ENCODE data around the gene ASB15.

The ASB15 gene

DNA sequence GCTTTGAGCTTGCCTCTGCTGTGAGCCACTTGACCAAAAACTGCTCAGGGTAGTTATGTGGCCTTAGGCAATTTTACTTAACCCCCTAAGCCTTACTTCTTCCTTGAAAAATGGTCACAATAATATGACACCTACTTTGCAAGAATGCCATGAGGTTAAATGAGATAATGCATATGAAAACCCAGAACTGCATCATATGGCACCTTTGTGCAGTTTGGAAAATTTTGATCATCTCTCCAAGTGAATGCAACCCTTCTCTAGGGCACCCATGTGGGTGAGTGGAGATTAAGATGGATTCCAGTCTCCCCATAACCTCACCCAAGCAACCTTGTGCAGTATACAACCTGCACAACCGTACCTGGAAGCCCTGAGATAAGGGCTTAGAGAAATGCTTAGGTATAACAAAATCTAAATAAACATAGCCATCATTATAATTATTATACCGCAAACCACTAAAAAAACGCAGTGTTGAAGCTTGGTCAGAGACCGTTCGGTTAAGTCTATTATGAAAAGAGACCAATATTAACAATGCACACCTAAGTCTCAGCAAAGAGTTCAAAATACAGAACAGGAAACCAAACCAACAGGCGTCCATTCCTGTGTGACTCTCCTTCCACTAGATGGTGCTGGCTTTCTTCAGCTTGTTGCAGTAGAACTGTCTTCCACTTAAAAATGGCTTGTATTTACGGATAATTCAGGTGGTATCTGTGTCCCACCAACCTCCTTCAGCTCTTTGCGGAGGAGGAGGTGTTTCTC, 21.0 kb upstream of the ASB15 start:
- H2AFZ ChIP-seq (ENCODE audit: low read depth, low read length) = no peak overlapping the region

GRCh38 chr7:123581162-123581459, 20.5 kb upstream of the ASB15 start:
- Histone ChIP-seq H3K36me3 (ENCODE audit: control insufficient read depth in 1 of 2, insufficient read depth in 2 of 2, low read depth in 1 of 2, low read length in 2 of 2) (no peaks in the 10 kb centered on the region), H3K18ac (ENCODE audit: low read depth in 1 of 2, low read length in 2 of 2) (no peak overlapping the region), H3K4me3 (ENCODE audit: insufficient read depth in 1 of 2, low read depth in 1 of 2, low read length in 2 of 2) (no peak overlapping the region), H3K9ac (ENCODE audit: low read length) (no peak overlapping the region), H2BK15ac (ENCODE audit: low read depth, poor library complexity, severe bottlenecking) (no peak overlapping the region), H3K23ac (ENCODE audit: low read length in 2 of 2) (no peak overlapping the region), H2AFZ (ENCODE audit: low read depth, low read length) (no peak overlapping the region), H3K4me2 (ENCODE audit: low read length, poor library complexity, severe bottlenecking) (no peak overlapping the region), H3K27me3 (ENCODE audit: control insufficient read depth in 1 of 2, insufficient read depth in 1 of 2, low read length in 2 of 2) (no peaks in the 10 kb centered on the region), H3K9me3 (ENCODE audit: control insufficient read depth, low read length) (no peaks in the 10 kb centered on the region), H3K4me1 (ENCODE audit: control insufficient read depth, insufficient read depth, low read depth, low read length) (no peaks in the 10 kb centered on the region), H3K27ac (ENCODE audit: low read length, poor library complexity, severe bottlenecking) (no peak overlapping the region), H3K4ac (ENCODE audit: low read depth in 1 of 2, low read length in 2 of 2) (no peak overlapping the region), H4K8ac (ENCODE audit: low read length) (no peak overlapping the region), H3K79me1 (replicated peaks; ENCODE audit: low read length, poor library complexity, severe bottlenecking) (no peaks in the 10 kb centered on the region), H2AK5ac (ENCODE audit: low read length, severe bottlenecking) (no peak overlapping the region), H2BK12ac (ENCODE audit: low read length in 2 of 2) (no peak overlapping the region), H2BK5ac (ENCODE audit: low read depth, low read length, poor library complexity, severe bottlenecking) (no peak overlapping the region), H3K14ac (ENCODE audit: low read length in 2 of 2) (no peak overlapping the region), H2BK120ac (ENCODE audit: low read depth, low read length) (no peak overlapping the region), H4K91ac (ENCODE audit: low read length) (no peak overlapping the region)
- no peak for DNase-seq
- no CpG with 5 or more reads among the region's 2 CpGs for WGBS

More for the DNA sequence above, 21.0 kb upstream of the ASB15 start:
- Histone ChIP-seq H2AK5ac (ENCODE audit: low read length, severe bottlenecking) (no peak overlapping the region), H2BK15ac (ENCODE audit: low read depth, poor library complexity, severe bottlenecking) (no peak overlapping the region), H3K4me3 (ENCODE audit: insufficient read depth in 1 of 2, low read depth in 1 of 2, low read length in 2 of 2) (no peak overlapping the region), H3K4me1 (ENCODE audit: control insufficient read depth, insufficient read depth, low read depth, low read length) (no peaks in the 10 kb centered on the region), H3K23ac (ENCODE audit: low read length in 2 of 2) (no peak overlapping the region), H3K4ac (ENCODE audit: low read depth in 1 of 2, low read length in 2 of 2) (no peak overlapping the region), H3K4me2 (ENCODE audit: low read length, poor library complexity, severe bottlenecking) (no peak overlapping the region), H3K27ac (ENCODE audit: low read length, poor library complexity, severe bottlenecking) (no peak overlapping the region), H3K18ac (ENCODE audit: low read depth in 1 of 2, low read length in 2 of 2) (no peak overlapping the region), H3K27me3 (ENCODE audit: control insufficient read depth in 1 of 2, insufficient read depth in 1 of 2, low read length in 2 of 2) (no peaks in the 10 kb centered on the region), H3K79me1 (replicated peaks; ENCODE audit: low read length, poor library complexity, severe bottlenecking) (no peaks in the 10 kb centered on the region), H2BK12ac (ENCODE audit: low read length in 2 of 2) (no peak overlapping the region), H2BK120ac (ENCODE audit: low read depth, low read length) (no peak overlapping the region), H3K9ac (ENCODE audit: low read length) (no peak overlapping the region), H3K14ac (ENCODE audit: low read length in 2 of 2) (no peak overlapping the region), H4K8ac (ENCODE audit: low read length) (no peak overlapping the region), H3K36me3 (ENCODE audit: control insufficient read depth in 1 of 2, insufficient read depth in 2 of 2, low read depth in 1 of 2, low read length in 2 of 2) (no peaks in the 10 kb centered on the region), H3K9me3 (ENCODE audit: control insufficient read depth, low read length) (no peaks in the 10 kb centered on the region), H4K91ac (ENCODE audit: low read length) (no peak overlapping the region), H2BK5ac (ENCODE audit: low read depth, low read length, poor library complexity, severe bottlenecking) (no peak overlapping the region)
- DNase-seq = peak; percentile 63
- WGBS = 23% methylated on average over 7 of the region's 8 CpGs

- Histone ChIP-seq H3K14ac (ENCODE audit: low read length in 2 of 2) (no peak overlapping the region), H3K4me3 (ENCODE audit: insufficient read depth in 1 of 2, low read depth in 1 of 2, low read length in 2 of 2) (no peak overlapping the region)
Observed at GRCh38 chr7:123583821-123584220, 17.8 kb upstream of the ASB15 start.

GRCh38 chr7:123588376-123588775, 13.2 kb upstream of the ASB15 start:
- H3K14ac ChIP-seq (ENCODE audit: low read length in 2 of 2) = no peak overlapping the region
- DNase-seq = no peak
- H2BK120ac ChIP-seq (ENCODE audit: low read depth, low read length) = no peak overlapping the region
- no peaks in the 10 kb centered on the region for H3K27me3 ChIP-seq (ENCODE audit: control insufficient read depth in 1 of 2, insufficient read depth in 1 of 2, low read length in 2 of 2)
- no peaks in the 10 kb centered on the region for H3K4me1 ChIP-seq (ENCODE audit: control insufficient read depth, insufficient read depth, low read depth, low read length)
- no peaks in the 10 kb centered on the region for H3K36me3 ChIP-seq (ENCODE audit: control insufficient read depth in 1 of 2, insufficient read depth in 2 of 2, low read depth in 1 of 2, low read length in 2 of 2)
- H2BK15ac ChIP-seq (ENCODE audit: low read depth, poor library complexity, severe bottlenecking) = no peak overlapping the region
- no peak overlapping the region for H3K4me2 ChIP-seq (ENCODE audit: low read length, poor library complexity, severe bottlenecking)
- no peaks in the 10 kb centered on the region for H3K9me3 ChIP-seq (ENCODE audit: control insufficient read depth, low read length)
- no peak overlapping the region for H4K8ac ChIP-seq (ENCODE audit: low read length)
- H4K91ac ChIP-seq (ENCODE audit: low read length) = no peak overlapping the region
- no peak overlapping the region for H2BK5ac ChIP-seq (ENCODE audit: low read depth, low read length, poor library complexity, severe bottlenecking)
- WGBS = 100% methylated on average over 1 of the region's 2 CpGs
- no peak overlapping the region for H2AK5ac ChIP-seq (ENCODE audit: low read length, severe bottlenecking)
- H2BK12ac ChIP-seq (ENCODE audit: low read length in 2 of 2) = no peak overlapping the region
- H3K23ac ChIP-seq (ENCODE audit: low read length in 2 of 2) = no peak overlapping the region
- H3K9ac ChIP-seq (ENCODE audit: low read length) = no peak overlapping the region
- H3K4me3 ChIP-seq (ENCODE audit: insufficient read depth in 1 of 2, low read depth in 1 of 2, low read length in 2 of 2) = no peak overlapping the region
- no peak overlapping the region for H3K18ac ChIP-seq (ENCODE audit: low read depth in 1 of 2, low read length in 2 of 2)
- H3K79me1 ChIP-seq (replicated peaks; ENCODE audit: low read length, poor library complexity, severe bottlenecking) = no peaks in the 10 kb centered on the region
- no peak overlapping the region for H3K27ac ChIP-seq (ENCODE audit: low read length, poor library complexity, severe bottlenecking)
- H2AFZ ChIP-seq (ENCODE audit: low read depth, low read length) = no peak overlapping the region
- H3K4ac ChIP-seq (ENCODE audit: low read depth in 1 of 2, low read length in 2 of 2) = no peak overlapping the region

More at GRCh38 chr7:123583821-123584220, 17.8 kb upstream of the ASB15 start:
- Histone ChIP-seq H3K4ac (ENCODE audit: low read depth in 1 of 2, low read length in 2 of 2) (no peak overlapping the region), H2BK5ac (ENCODE audit: low read depth, low read length, poor library complexity, severe bottlenecking) (no peak overlapping the region), H2BK120ac (ENCODE audit: low read depth, low read length) (no peak overlapping the region), H4K91ac (ENCODE audit: low read length) (no peak overlapping the region), H2BK15ac (ENCODE audit: low read depth, poor library complexity, severe bottlenecking) (no peak overlapping the region), H4K8ac (ENCODE audit: low read length) (no peak overlapping the region), H3K36me3 (ENCODE audit: control insufficient read depth in 1 of 2, insufficient read depth in 2 of 2, low read depth in 1 of 2, low read length in 2 of 2) (no peaks in the 10 kb centered on the region), H3K27ac (ENCODE audit: low read length, poor library complexity, severe bottlenecking) (no peak overlapping the region), H2AK5ac (ENCODE audit: low read length, severe bottlenecking) (no peak overlapping the region), H3K18ac (ENCODE audit: low read depth in 1 of 2, low read length in 2 of 2) (no peak overlapping the region), H3K9me3 (ENCODE audit: control insufficient read depth, low read length) (no peaks in the 10 kb centered on the region), H3K27me3 (ENCODE audit: control insufficient read depth in 1 of 2, insufficient read depth in 1 of 2, low read length in 2 of 2) (no peaks in the 10 kb centered on the region), H3K79me1 (replicated peaks; ENCODE audit: low read length, poor library complexity, severe bottlenecking) (no peaks in the 10 kb centered on the region), H2BK12ac (ENCODE audit: low read length in 2 of 2) (no peak overlapping the region), H3K4me2 (ENCODE audit: low read length, poor library complexity, severe bottlenecking) (no peak overlapping the region), H3K9ac (ENCODE audit: low read length) (no peak overlapping the region), H3K4me1 (ENCODE audit: control insufficient read depth, insufficient read depth, low read depth, low read length) (no peaks in the 10 kb centered on the region), H3K23ac (ENCODE audit: low read length in 2 of 2) (no peak overlapping the region), H2AFZ (ENCODE audit: low read depth, low read length) (no peak overlapping the region)
- no peak for DNase-seq
- WGBS = 96% methylated on average over 4 of the region's 4 CpGs
